Thyroid gland (tissue), 4 donors: ENCODE measurements around the gene STEAP4.

Source experiments
- CTCF ChIP-seq, 6 experiments: fragments of 200-600 bp in 3 of 6; fragments of 450-650 bp in 3 of 6; sonication (generic) in 3 of 6; IDR thresholded peaks; one replicate each; pipeline ENCODE4 v1.5.1; 2016 to 2019; ENCODE audit warnings: antibody characterized with exemption in 6 of 6, mild to moderate bottlenecking in 2 of 6, inconsistent platforms in 1 of 6, moderate library complexity in 1 of 6
- POLR2A ChIP-seq, 2 donors: fragments of 450-650 bp; IDR thresholded peaks; one replicate each; pipeline ENCODE4 v1.6.1; 2017; ENCODE audit warnings: antibody characterized with exemption in 2 of 2, mild to moderate bottlenecking in 2 of 2, moderate library complexity in 1 of 2

GRCh38 chr7:88280801-88281200 lies 25.9 kb downstream of the STEAP4 start:
- TF ChIP-seq CTCF (IDR thresholded peaks at IDR 0.05): no peak
- no peak for TF ChIP-seq POLR2A (IDR thresholded peaks at IDR 0.05)
